NOMO-1 treated with DMSO at 0.1 percent for 48 hours (cell line): Measurements from ENCODE around the gene PALM3.

Experiments used
- DNase-seq: peaks from one replicate; lab custom pipeline; 2025; ENCODE audit not compliant: unreplicated experiment; lab: John Stamatoyannopoulos, UW

PALM3 gene

GRCh38 chr19:14089662-14090508, 28.0 kb upstream of the PALM3 start:
- DNase-seq = peak; percentile 22

GRCh38 chr19:14089412-14089661, 27.5 kb upstream of the PALM3 start:
- DNase-seq = no peak

- no peak for DNase-seq
Observed at GRCh38 chr19:14088634-14089411, 26.9 kb upstream of the PALM3 start.

- no peak for DNase-seq
Observed at GRCh38 chr19:14086098-14086497, 24.2 kb upstream of the PALM3 start.

- no peak for DNase-seq
Observed at GRCh38 chr19:14085309-14085995, 23.6 kb upstream of the PALM3 start, which contains the start of gene C19orf67. Gene C19orf67, minus strand, starts transcription at chr19:14085783. Its CDS starts 156 bp downstream, at chr19:14085627.

GRCh38 chr19:14082675-14082960, 20.7 kb upstream of the PALM3 start:
- no peak for DNase-seq

- DNase-seq = no peak
Observed at GRCh38 chr19:14081797-14082674, 20.2 kb upstream of the PALM3 start.

- DNase-seq = peak; percentile 99
Observed at GRCh38 chr19:14080887-14081796, 19.3 kb upstream of the PALM3 start.

- no peak for DNase-seq
Observed at GRCh38 chr19:14078411-14078810, 16.5 kb upstream of the PALM3 start.

GRCh38 chr19:14073925-14074838, 12.3 kb upstream of the PALM3 start:
- no peak for DNase-seq

GRCh38 chr19:14073261-14073924, 11.5 kb upstream of the PALM3 start:
- peak; percentile 68 for DNase-seq

GRCh38 chr19:14072535-14073260, 10.8 kb upstream of the PALM3 start, which contains the start of gene MISP3:
Gene MISP3, plus strand, starts transcription at chr19:14072786. Its CDS starts 524 bp downstream, at chr19:14073310.
- no peak for DNase-seq

GRCh38 chr19:14070268-14071050, 8.6 kb upstream of the PALM3 start:
- no peak for DNase-seq

- DNase-seq = peak; percentile 10
Observed at GRCh38 chr19:14066134-14066533, 4.3 kb upstream of the PALM3 start.

GRCh38 chr19:14063105-14063504, 1.2 kb upstream of the PALM3 start:
- DNase-seq = no peak

GRCh38 chr19:14062558-14062855, 631 bp upstream of the PALM3 start:
- no peak for DNase-seq
